AG08395 (cell line): Measurements from ENCODE around the gene CYB5A.
A peak's percentile ranks its signal among the peaks of the same experiment; 100 is the strongest.

Experiments
- DNase-seq: peaks from one replicate; pipeline ENCODE4 v3.0.0; 2012; ENCODE audit warnings: mixed read lengths, low spot score

Gene CYB5A

GRCh38 chr18:74244554-74244953 lies 47.2 kb downstream of the CYB5A start:
- no peak for DNase-seq

- DNase-seq = no peak
These were observed 48.6 kb downstream of the CYB5A start for GRCh38 chr18:74243127-74243526.

- no peak for DNase-seq
These were observed 49.2 kb downstream of the CYB5A start for GRCh38 chr18:74242438-74243096.

- DNase-seq = no peak
These were observed 49.8 kb downstream of the CYB5A start for GRCh38 chr18:74241970-74242369.

GRCh38 chr18:74241426-74241825 lies 50.3 kb downstream of the CYB5A start:
- no peak for DNase-seq

- DNase-seq = no peak
These were observed 52.2 kb downstream of the CYB5A start for GRCh38 chr18:74239567-74239966.

- peak; percentile 17 for DNase-seq
These were observed 57.2 kb downstream of the CYB5A start for GRCh38 chr18:74234326-74235171.

GRCh38 chr18:74233933-74234325 lies 57.8 kb downstream of the CYB5A start:
- DNase-seq = no peak

- DNase-seq = no peak
These were observed 60.6 kb downstream of the CYB5A start for GRCh38 chr18:74230922-74231714.

GRCh38 chr18:74229891-74230290 lies 61.9 kb downstream of the CYB5A start:
- DNase-seq = no peak

- no peak for DNase-seq
These were observed 62.8 kb downstream of the CYB5A start for GRCh38 chr18:74229005-74229404.

GRCh38 chr18:74228312-74228711 lies 63.5 kb downstream of the CYB5A start:
- DNase-seq = no peak

- no peak for DNase-seq
These were observed 65.1 kb downstream of the CYB5A start for GRCh38 chr18:74226666-74227065.

GRCh38 chr18:74226156-74226555 lies 65.6 kb downstream of the CYB5A start:
- no peak for DNase-seq

GRCh38 chr18:74225193-74225840 lies 66.4 kb downstream of the CYB5A start:
- DNase-seq = no peak

- DNase-seq = no peak
These were observed 68.9 kb downstream of the CYB5A start for GRCh38 chr18:74222710-74223494.

GRCh38 chr18:74221081-74221480 lies 70.7 kb downstream of the CYB5A start:
- no peak for DNase-seq

GRCh38 chr18:74219056-74219455 lies 72.7 kb downstream of the CYB5A start:
- DNase-seq = no peak

GRCh38 chr18:74217476-74218143 lies 74.2 kb downstream of the CYB5A start:
- no peak for DNase-seq

GRCh38 chr18:74216661-74217110 lies 75.1 kb downstream of the CYB5A start:
- no peak for DNase-seq

GRCh38 chr18:74215863-74216262 lies 75.9 kb downstream of the CYB5A start:
- no peak for DNase-seq
